Measurements from ENCODE around the gene HECTD1.
"Not testable (repeated sequence)": the region's sequence is repeated elsewhere in the genome, so short reads cannot be mapped to it uniquely, and the experiment has no call there.

HECTD1 gene

DNA sequence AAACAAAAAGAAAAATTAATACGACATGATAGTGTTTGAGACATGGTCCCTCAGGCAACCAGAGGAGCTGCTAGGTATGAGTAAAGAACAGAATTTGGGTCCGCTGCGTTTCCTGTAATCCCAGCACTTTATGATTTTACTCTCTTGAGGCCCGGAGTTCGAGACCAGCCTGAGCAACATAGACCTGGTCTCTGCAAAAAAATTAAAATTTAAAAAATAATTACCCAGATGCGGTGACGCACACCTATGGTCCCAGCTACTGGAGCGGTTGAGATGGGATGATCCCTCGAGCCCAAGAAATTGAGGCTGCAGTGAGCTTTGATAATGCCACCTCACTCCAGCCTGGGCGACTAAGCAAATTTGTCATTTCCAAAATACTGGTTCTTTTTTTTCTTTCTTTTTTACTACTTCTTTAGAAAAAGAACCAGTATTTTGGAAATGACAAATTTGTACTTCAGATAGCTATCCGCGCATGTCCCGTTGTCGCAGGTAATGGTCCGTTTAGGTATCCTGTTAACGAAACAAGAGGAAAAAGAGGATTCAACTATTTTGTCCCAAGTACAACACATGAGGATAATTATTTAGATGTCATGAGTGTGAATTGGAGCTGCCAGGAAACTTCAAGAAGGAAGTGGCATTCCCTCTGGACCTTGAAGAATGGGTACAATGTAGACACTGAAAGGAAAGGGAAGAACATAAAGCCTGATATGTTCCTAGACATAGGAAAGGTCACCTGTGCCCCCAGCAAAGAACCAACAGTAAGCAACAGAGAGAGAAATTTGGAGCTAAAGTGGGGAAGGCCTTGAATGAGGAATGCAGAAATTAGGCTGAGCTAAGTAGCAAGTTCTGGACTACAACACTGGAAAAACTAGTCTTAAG lies 1.2 kb upstream of the HECTD1 start:
- no peak for DNase-seq (ENCODE audit: low read depth)
- H3K4me3 ChIP-seq (replicated peaks; ENCODE audit: low read depth, low read length): peak overlapping the region; percentile 59
- TF ChIP-seq, protein P1, sequence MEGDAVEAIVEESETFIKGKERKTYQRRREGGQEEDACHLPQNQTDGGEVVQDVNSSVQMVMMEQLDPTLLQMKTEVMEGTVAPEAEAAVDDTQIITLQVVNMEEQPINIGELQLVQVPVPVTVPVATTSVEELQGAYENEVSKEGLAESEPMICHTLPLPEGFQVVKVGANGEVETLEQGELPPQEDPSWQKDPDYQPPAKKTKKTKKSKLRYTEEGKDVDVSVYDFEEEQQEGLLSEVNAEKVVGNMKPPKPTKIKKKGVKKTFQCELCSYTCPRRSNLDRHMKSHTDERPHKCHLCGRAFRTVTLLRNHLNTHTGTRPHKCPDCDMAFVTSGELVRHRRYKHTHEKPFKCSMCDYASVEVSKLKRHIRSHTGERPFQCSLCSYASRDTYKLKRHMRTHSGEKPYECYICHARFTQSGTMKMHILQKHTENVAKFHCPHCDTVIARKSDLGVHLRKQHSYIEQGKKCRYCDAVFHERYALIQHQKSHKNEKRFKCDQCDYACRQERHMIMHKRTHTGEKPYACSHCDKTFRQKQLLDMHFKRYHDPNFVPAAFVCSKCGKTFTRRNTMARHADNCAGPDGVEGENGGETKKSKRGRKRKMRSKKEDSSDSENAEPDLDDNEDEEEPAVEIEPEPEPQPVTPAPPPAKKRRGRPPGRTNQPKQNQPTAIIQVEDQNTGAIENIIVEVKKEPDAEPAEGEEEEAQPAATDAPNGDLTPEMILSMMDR (IDR thresholded peaks at IDR 0.05; ENCODE audit: low read length, missing control alignments): no peak

DNA sequence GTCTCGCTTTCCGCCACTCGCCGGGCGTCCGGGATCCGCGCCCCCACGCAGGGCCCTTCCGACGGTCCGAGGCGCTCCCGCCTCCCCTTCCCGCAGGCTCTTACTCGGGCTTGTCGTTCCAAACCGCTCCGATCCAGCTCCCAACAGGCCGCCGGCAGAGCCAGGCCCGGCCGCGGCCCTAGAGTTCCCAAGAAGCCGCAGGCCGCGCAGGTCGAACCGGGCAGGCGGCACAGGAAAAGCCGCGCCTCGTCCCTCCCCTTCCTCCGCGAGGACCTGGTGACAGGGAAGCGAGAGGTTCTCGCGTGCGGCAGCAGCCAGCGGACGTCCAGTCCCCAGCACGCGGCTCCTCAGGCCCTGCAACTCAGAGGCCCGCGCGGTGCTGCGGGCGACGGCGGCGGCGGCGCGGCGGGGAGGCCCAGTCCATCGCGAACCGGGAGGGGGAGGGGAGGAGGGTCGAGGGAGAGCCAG lies 272 bp downstream of the HECTD1 start:
- TF ChIP-seq, protein P1 (IDR thresholded peaks at IDR 0.05; ENCODE audit: low read length, missing control alignments): no peak
- no peak for DNase-seq (ENCODE audit: low read depth)
- H3K4me3 ChIP-seq (replicated peaks; ENCODE audit: low read depth, low read length): peak overlapping the region; percentile 61

DNA sequence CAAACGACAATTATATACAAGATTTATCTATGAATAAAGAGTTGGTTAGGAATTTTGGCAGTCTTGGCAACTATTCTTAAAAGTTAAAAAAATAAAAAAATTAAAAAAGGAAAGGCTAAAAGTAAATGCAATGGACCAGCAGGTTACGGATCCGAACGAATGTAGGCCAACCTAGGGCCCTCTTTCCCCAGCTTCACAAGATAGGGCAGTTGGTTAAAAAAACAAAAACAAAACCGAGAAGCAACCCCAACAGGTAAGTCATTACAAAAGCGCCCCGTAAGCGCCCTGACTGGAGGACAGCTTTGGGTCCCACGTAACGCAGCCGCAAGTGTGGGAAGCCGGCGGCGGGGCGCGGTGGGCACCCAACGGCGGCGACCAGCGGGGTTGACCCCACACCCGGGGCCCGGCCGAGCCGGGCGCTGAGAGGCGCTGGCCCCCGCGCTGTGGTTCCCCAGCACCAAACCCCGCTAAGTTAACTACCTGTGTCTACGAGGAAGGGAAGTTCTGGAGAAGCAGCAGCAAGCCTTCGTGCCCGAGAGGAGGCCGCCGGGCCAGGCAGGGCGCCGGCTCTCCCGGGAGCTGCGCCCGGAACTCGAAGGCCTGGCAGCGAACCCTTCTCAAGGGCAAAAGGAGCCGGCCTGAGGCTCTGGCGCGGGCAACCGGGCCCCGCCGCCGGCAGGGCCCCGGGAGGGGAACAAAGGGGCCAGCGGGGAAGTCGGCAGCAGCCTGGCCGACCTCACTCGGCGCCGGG lies 882 bp downstream of the HECTD1 start:
- TF ChIP-seq, protein P1 (IDR thresholded peaks at IDR 0.05; ENCODE audit: low read length, missing control alignments): no peak
- H3K4me3 ChIP-seq (replicated peaks; ENCODE audit: low read depth, low read length): peak overlapping the region; percentile 61
- DNase-seq (ENCODE audit: low read depth): peak; percentile 11

DNA sequence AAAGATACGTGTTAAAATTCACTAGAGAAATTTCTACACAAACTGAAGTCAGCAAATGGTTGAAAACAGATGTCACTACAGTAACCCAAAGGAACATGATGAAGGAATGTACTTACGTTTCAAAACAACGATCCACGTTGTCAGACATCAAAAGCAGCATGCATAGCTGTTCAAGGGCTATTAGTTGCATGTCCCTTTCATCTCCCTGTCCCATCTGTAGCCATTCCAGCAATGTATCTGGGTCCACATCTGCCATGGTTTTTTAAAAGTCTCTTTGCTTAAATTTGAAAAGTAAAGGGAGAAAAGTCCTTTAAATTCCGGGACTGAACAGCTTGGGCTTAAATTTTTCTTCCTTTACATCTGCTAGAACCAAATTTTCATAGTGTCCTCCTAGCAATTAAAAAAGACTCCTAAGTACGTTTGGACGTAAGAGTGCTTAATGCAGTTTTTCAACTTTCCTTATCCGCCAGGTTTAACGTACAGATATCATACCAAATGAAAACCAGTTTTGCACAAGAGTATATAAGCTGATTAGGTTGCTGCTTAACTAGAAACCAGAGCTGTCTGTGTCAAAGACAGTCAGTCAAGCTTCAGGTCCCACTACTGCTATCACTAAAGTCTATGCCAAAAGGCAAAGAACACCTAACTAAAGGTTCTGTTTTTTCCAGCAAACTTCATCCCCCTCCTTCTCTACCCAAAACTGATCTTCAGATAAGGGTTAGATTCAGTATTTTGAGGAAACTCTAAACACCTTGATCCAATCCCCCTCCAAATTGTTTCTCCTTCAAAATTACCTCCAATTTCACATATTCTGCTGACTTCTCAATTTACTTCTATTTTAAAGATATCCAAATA lies 1.7 kb downstream of the HECTD1 start:
- DNase-seq (ENCODE audit: low read depth): peak; percentile 72
- TF ChIP-seq, protein P1 (IDR thresholded peaks at IDR 0.05; ENCODE audit: low read length, missing control alignments): no peak
- H3K4me3 ChIP-seq (replicated peaks; ENCODE audit: low read depth, low read length): peak overlapping the region; percentile 61

DNA sequence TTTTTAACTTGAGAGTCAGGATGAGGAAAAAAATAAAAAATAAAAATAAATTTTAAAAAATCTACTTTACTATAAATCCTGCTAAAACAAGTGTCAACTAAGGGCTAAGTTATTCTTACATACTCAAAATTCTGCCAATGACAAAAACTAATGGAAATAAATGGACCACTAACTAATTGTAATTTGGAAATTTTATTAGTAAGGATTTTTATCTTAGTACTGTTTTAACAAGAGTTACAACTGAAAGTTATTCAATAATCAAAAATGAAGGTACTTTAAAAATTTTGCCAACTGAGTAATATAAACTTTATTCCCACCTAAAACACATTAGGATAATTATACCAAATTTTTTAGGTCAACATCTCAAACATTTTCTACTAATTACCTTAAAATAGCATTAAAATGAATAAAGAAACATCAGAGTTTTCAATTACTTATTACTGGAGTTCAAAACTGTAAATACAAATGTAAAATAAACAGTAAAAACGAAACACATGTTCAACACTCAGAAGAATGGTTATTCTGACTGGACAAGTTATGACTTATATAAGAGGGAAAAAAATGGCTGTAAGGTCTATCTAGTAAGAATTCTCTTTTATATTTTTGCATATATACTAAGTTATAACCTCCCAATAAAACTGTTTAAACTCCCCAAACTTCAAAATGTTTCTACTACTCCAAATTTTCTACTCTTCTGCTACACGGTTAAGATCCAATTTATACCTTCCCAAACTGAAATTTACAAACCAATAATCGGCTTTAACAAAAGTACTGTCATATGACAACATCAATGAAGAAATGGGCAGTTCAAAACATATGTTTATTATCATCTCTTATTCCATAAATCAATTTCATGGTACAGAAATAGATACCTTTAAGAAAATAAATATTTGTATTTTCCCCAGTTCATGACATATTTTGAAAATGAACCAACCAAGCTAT lies 2.7 kb downstream of the HECTD1 start:
- peak overlapping the region; percentile 61 for H3K4me3 ChIP-seq (replicated peaks; ENCODE audit: low read depth, low read length)
- TF ChIP-seq, protein P1 (IDR thresholded peaks at IDR 0.05; ENCODE audit: low read length, missing control alignments): no peak
- no peak for DNase-seq (ENCODE audit: low read depth)

DNA sequence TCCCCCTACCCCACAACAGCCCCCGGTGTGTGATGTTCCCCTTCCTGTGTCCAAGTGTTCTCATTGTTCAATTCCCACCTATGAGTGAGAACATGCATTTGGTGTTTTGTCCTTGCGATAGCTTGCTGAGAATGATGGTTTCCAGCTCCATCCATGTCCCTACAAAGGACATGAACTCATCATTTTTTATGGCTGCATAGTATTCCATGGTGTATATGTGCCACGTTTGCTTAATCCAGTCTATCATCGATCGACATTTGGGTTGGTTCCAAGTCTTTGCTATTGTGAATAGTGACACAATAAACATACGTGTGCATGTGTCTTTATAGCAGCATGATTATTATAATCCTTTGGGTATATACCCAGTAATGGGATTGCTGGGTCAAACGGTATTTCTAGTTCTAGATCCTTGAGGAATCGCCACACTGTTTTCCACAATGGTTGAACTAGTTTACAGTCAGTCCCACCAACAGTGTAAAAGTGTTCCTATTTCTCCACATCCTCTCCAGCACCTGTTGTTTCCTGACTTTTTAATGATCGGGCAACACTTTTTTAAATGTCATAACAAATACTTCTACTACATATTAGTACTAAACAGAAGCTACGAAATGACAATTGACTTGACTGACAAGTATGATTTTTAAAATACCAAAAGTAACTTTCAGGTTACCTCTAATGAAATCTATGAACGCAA lies 3.5 kb downstream of the HECTD1 start:
- DNase-seq (ENCODE audit: low read depth); H3K4me3 ChIP-seq (replicated peaks; ENCODE audit: low read depth, low read length): not testable (repeated sequence)
